ENCODE measurements around the gene MTX1.

Gene MTX1

DNA sequence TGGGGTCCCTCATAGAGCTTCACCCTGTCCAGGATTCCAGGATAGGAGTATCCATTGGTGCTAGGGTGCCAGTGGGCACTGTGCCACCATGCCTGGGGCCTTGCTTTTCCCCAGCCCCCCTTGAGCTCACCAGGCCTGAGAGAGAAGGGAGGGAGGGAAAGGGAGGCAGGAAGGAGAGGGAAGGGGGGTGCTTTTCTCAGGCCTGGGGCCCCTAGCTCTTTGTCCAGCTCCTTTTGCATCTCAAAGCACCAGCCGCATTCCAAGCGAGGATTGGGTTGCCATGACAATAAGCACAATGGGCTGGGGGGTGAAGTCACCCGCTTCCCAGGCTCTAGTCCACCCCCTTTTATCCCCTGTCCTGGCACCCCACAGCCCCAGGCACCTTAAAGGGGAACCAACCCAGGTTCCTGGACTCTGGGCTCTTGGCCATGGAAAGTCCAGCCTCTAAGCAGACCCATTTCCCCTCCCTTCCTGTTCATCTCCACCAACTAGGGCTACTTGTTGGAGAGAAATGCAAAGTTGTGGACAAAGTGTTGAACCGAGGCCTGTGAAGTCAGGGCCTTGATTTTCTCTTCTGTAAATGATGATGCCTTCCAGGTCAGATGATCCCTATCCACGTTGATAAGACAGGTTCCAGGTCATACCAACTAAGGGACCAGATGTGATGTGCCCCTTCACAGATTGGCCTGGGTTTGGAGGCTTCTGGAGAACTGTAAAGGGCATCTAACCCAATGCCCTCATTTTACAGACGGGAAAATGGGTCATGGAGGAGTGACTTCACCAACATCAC lies 12.2 kb upstream of the MTX1 start:
- TF ChIP-seq CTCF (IDR thresholded peaks at IDR 0.05; ENCODE audit: extremely low read depth, missing control alignments) = no peak
- no peak for DNase-seq (ENCODE audit: low spot score)

DNA sequence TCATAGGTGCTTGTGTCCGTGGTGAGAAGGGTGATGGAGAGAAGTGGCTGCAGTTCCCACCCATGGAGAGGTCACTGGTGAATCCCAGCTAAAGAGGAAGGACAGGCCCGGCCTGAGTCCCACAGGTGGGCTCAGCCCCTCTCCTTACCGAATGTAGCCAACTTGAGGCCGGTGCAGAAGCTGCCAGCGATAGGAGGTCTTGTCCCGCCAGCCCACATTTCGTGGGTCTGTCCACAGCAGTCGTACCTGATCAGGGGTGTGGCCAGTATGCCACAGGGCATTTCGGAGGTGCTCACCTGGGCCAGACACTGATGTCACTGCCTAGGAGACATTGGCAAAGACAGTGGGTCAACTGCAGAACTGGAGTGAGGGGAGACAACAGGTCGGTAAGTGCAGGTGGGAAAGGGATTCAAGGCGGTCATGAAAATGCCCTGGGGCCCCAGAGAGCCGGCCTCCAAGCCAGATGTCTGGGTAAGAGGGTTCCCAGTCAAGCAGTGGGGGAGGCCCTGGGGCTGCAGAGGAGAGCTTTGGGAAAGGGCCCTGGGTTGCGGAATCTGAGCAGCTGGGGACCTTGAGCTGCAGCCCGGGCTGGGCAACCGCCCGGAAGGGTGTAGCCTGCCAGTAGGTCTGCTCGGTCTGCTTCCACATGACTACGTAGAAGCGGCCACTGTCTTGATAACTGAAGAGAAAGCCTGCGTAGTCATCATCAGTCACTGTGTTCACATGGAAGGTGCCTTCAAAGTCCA lies 11.4 kb upstream of the MTX1 start:
- no peak for DNase-seq (ENCODE audit: low spot score)
- no peak for TF ChIP-seq CTCF (IDR thresholded peaks at IDR 0.05; ENCODE audit: extremely low read depth, missing control alignments)

- no peak for DNase-seq (ENCODE audit: low spot score)
- TF ChIP-seq CTCF (IDR thresholded peaks at IDR 0.05; ENCODE audit: extremely low read depth, missing control alignments) = no peak
Measured at GRCh38 chr1:155197901-155198546, 10.5 kb upstream of the MTX1 start.

DNA sequence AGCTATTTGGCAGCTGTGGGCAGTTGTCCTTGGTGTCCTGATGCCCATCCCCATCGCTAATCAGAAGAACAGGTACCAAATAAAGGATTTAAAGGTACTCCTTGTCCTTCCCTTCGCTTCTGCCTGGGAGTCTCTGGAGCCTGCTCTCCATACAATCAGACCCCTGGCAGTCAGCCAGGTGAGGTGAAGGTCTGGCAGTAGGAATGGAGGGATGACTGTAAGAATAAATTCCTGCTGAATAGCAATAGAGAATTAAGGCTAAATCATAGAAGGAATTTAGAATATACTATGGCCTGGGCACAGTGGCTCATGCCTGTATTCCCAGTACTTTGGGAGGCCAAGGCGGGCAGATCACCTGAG lies 10.0 kb upstream of the MTX1 start:
- no peak for TF ChIP-seq CTCF (IDR thresholded peaks at IDR 0.05; ENCODE audit: extremely low read depth, missing control alignments)
- no peak for DNase-seq (ENCODE audit: low spot score)

DNA sequence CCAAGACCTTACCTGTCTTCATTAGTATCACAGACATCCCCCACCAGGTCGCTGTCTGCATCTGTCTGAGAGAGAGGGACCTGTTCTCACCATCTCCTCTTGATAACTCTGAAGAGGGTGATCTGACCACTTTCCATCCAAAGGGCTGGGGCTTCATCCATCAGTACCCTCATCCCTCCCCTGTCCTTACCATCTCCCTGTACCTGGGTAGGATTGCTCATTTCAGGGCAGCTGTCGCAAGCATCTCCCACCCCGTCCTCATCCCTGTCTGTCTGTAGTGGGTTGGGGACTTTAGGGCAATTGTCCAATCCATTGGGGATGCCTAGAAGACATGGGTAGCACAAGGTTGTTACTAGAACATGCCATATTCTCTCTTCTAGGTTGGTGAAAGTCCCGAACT lies 8.7 kb upstream of the MTX1 start:
- no peak for TF ChIP-seq CTCF (IDR thresholded peaks at IDR 0.05; ENCODE audit: extremely low read depth, missing control alignments)
- DNase-seq (ENCODE audit: low spot score) = no peak

DNA sequence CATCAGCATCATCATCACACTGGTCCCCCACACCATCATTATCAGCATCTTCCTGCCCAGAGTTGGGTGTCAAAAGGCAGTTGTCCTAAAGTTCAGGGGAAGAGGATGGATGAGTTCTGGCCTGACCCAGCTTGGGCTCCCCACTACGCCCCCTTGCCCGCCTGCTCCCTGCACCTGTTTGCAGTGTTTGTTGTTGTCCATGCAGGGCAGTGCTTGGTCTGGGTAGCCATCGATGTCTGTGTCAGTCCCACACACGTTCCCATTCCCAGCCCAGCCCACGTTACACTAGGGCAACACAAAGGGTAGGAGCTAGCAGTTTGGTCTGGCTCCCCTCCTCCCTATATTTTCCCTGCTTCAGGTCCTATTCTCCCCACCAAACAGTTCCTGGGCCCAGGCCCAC lies 7.6 kb upstream of the MTX1 start:
- no peak for TF ChIP-seq CTCF (IDR thresholded peaks at IDR 0.05; ENCODE audit: extremely low read depth, missing control alignments)
- no peak for DNase-seq (ENCODE audit: low spot score)

- no peak for DNase-seq (ENCODE audit: low spot score)
- TF ChIP-seq CTCF (IDR thresholded peaks at IDR 0.05; ENCODE audit: extremely low read depth, missing control alignments) = no peak
Measured at GRCh38 chr1:155202198-155202597, 6.3 kb upstream of the MTX1 start.

Measured in GM20000 (cell line).